HTR-8/SVneo (cell line): ENCODE data around the gene KCNT2.

Experiments used
- DNase-seq: peaks from one replicate; pipeline ENCODE4 v3.0.0; 2011; ENCODE audit warnings: low spot score, mixed read lengths; ENCODE audit not compliant: insufficient read length
- FAIRE-seq: peaks from 2 replicates; lab custom pipeline; 2011; peaks lifted over from hg19 to GRCh38; lab: Jason Lieb, UNC

KCNT2 gene

DNA sequence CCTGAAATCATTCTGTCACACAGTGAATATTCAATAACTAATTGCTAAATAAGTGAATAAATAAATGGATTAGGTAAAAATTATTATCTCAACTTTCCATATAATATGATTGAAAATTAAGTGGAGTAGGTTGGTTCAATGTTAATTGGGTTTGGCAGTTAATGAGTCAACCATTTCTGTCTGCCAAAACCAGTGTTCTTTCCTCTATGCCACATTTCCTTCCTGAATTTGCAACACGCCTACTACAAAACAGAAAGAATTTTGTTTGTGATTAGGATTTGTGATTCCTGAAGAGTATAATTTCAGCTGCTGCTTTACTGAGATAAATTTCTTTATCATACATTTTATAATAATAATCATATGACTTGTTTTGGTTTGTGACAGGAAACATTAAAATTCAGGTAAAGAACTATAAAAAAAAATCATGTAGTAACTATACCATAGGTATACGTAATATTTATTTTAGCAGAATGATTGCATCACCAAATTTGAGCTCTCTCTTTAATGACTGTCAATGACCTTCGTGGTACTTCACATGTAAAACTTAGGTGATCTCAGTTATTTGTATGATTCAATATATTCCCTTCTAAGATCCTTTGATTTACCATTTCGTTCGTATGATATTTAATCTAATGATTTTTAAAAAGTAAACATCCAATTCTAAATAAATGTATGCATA is 241.3 kb downstream of the KCNT2 start:
- FAIRE-seq (no peak), DNase-seq (no peak)

- DNase-seq (no peak), FAIRE-seq (no peak)
Observed at GRCh38 chr1:196361112-196361714, 247.0 kb downstream of the KCNT2 start.

GRCh38 chr1:196357913-196358312 is 250.3 kb downstream of the KCNT2 start:
- no peak for FAIRE-seq
- no peak for DNase-seq

DNA sequence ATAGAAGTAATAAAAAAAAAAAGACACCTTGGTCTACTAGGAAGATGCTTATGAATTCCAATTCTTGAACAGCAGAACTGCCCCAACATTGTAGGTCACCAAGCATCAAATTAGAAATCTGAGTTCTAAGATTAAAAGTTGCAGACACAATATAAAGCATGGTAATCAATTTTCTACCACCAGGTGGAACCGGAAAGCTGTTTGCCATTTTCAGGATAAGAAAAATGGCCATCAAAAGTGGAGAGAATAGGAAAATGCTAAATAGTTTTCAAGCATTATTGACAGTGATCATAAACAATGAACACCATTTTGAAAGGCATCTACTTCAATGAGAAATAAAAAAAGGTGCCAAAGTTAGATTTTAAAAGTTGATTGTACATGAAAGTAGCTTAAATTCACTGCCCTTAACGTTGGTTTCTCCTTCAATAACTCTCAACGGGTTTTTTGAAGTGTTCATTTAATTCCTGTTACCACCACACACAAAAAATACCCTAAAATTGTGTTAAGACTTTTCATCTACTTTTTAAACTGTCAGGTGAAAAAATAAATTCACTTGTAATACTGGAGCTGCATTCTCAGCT is 252.9 kb downstream of the KCNT2 start:
- FAIRE-seq (no peak), DNase-seq (peak; percentile 6)

DNA sequence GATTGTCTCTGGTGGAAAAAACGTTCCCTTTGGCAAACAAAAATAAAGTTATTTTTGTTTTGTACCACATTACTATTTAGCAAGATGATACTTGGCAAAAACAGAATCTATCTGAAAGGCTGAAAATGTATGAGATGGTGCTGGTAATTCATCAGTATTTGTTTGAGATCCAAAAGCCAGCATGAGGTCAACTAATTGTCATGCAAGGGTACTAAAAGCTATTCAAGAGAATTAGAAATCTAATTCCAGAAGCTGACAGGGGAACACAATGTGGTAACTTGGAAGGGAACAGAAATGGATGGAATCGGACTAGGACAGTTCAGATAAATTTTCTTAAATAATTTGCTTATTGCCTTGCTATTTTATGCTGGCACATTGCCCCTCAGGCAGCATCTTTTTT is 263.8 kb downstream of the KCNT2 start:
- no peak for DNase-seq

DNA sequence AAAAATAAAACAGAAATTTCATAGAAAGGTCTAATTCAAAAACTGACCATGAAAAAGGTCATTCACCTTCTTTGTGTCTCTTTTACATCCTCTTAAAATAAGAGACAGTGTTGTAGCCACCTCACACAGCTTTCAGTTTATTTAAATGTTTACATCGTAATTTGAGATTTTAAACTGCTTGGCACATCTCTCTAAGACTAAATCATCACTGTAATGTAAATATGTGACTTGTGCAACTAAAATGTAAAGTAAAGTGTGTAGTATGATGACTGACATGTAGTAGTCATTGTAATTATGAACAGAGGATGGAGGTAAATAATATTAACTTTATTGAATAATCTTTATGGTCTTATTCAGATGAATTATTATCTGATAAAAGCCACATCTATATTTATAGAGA is 283.9 kb downstream of the KCNT2 start:
- FAIRE-seq: no peak
- DNase-seq: no peak

More for the DNA sequence above, 263.8 kb downstream of the KCNT2 start:
- no peak for FAIRE-seq

- DNase-seq (no peak), FAIRE-seq (no peak)
Observed at GRCh38 chr1:196323869-196324268, 284.4 kb downstream of the KCNT2 start.

GRCh38 chr1:196319301-196319700 is 288.9 kb downstream of the KCNT2 start:
- DNase-seq: no peak
- no peak for FAIRE-seq

DNA sequence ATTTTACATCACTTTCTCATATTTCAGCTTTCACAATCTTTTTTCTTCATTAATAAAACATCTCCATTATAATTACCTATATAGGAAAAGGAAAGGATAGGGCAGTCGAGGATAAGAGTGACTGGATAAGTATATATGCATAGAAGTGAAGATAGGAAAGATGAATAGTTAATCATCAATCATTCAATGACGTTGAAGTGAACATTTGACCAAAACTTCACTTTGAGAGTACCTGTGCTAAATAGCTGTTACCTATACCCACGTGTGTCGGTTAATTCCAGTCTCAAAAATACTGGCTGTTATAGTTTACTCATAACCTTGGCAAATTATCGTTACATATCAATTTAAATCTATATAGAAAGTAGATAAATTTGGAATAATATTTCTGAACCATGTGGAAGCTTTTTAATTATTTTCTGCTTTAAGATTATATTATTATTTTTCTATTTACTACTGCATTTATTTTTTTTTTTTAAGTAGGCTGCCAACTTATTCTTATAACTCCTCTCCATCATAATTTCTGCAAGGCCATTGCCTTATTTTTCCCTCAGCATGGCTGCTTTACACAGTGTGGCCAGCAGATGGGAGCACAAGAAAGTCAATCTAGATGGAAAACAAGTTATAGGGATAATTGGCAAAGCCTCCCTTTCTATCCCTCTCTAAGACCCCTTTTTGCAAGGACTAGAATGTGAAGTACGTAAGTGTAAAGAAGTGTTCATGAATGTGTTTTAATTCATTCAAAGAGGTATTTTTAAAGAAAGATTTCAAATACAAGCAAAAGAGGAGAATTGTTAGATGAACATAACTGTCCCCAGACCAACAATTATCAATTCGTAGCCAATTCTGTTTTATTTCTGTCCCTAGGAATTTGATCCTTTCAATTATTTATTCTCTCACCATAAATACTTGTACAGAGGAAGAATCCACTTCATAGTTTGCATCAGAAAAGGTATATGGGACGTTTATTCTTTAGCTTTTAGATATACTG is 290.4 kb downstream of the KCNT2 start:
- DNase-seq: no peak
- FAIRE-seq: no peak

DNA sequence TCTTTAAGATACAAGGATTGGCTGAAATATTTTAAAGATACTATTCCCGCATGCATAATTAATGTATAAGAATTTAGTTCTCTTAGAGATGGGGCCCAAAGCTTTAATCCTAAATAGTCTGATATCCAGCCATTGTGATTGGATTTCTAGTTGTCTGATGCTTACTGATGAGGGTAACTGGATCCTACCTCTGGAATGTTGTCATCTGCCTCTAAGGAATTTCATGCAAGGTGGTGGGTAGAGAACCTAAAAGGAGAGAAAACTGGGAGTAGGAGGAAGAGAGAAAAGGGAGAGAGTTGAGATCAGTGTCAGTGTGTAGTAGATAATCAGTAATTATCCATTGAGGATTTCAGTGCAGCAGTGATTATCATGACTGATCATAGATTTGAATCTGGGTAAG is 295.5 kb downstream of the KCNT2 start:
- DNase-seq: no peak
- no peak for FAIRE-seq

- peak; percentile 6 for DNase-seq
Observed at GRCh38 chr1:196309386-196309785, 298.9 kb downstream of the KCNT2 start.

GRCh38 chr1:196308176-196308575 is 300.1 kb downstream of the KCNT2 start:
- FAIRE-seq (no peak), DNase-seq (no peak)

More at GRCh38 chr1:196309386-196309785, 298.9 kb downstream of the KCNT2 start:
- no peak for FAIRE-seq

- FAIRE-seq: no peak
- no peak for DNase-seq
Observed at GRCh38 chr1:196306421-196306820, 301.8 kb downstream of the KCNT2 start.

DNA sequence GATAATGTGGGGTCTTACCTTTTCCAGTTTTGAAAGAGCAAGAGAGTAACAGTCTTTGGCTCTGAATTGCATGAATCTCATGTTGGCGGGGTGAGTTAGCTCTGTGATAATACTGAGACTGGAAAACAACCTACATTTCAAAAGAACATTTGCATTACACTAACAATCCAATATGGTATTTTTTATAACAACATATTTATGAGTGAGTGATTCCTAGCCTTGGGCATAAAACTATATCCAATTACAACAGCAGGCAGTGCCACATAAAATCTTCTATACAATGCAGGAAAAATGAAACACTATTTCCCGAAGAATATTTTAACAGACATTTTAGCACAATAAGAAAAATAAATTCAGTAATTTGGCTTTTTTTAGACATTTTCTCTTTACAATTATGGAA is 303.0 kb downstream of the KCNT2 start:
- FAIRE-seq (no peak), DNase-seq (no peak)

- FAIRE-seq (no peak), DNase-seq (no peak)
Observed at GRCh38 chr1:196302981-196303380, 305.3 kb downstream of the KCNT2 start.

- FAIRE-seq: no peak
- DNase-seq: no peak
Observed at GRCh38 chr1:196302420-196302819, 305.8 kb downstream of the KCNT2 start.

GRCh38 chr1:196295766-196296165 is 312.5 kb downstream of the KCNT2 start:
- no peak for FAIRE-seq
- peak; percentile 10 for DNase-seq

DNA sequence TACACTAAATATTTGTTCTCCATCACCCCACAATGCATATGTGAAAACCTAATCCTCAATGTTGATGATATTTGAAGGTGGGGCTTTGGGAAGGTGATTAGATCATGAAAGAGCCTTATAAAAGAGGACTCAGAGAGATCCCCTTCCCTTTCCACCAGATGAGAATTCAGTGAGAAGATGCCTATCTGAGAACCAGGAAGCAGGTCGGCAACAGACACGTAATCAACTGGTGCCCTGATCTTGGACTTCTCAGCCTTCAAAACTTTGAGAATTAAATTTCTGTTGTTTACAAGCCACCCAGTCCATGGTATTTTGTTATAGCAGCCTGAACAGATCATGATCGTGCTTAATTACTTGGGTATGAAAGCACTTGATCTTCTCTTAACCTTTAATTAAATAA is 329.4 kb downstream of the KCNT2 start:
- FAIRE-seq (no peak), DNase-seq (no peak)

DNA sequence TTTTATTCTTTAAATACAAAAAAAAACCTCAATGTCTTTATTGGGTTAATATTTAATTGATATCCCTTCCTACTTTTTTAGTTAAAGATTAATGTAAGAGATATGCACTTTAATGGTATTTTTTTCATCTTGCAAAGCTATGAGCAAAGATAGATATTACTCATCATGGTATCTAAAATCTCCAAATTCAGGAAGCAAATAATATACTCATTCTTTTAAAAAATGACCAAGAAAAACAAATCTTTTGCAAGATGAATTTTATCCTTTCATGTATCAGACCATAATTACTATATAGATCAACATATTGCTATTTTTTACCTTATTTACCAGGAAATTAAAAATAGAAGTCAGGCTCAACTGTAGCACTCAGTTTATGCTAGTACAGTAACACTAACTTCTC is 330.4 kb downstream of the KCNT2 start:
- FAIRE-seq: no peak
- DNase-seq: no peak

DNA sequence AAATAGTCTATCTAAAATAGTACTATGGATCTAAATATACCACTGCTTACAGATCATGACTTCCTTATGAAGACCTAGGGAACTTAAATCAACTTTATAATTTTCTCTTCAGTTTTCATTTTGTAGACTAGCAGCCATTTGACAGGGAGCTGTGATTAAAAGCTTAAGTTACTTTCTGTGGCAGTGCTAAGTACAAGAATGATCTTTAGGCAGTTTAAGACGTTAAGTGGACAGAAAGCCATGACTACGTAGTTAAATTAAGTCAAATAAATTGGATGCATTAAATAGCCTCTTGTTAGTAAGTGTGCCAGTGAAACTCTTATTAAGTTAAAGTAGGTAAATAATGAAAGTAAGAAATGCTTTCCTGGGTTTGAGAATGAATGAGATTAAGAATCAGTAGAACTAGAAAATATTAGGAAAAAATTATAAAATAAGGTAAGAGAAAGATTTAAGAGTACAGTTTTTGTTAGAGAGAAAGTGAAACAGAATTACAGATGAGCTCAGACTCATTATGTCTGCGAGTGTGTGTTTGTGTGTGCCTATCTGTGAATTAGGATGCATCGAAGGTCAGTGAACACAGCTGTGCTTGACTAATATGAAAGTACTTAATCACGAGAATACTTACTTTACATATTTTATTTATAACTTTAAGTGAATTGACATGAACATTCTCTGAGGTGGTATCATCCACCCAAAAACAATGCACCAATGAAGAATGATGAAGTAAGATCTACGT is 336.9 kb downstream of the KCNT2 start:
- DNase-seq (no peak), FAIRE-seq (no peak)
